ENCODE results near the gene USP47.

The USP47 gene

GRCh38 chr11:11848891-11849746 lies 7.3 kb downstream of the USP47 start:
- Histone ChIP-seq H3K36me3 (ENCODE audit: control insufficient read depth, insufficient read depth, low read length) (no peaks in the 10 kb centered on the region), H3K4me1 (ENCODE audit: control insufficient read depth, insufficient read depth, low read length) (no peaks in the 10 kb centered on the region), H3K9me3 (ENCODE audit: control insufficient read depth, insufficient read depth, low read length) (no peaks in the 10 kb centered on the region), H3K27ac (ENCODE audit: low read length) (no peak overlapping the region), H3K4me3 (ENCODE audit: low read length) (no peak overlapping the region), H3K27me3 (ENCODE audit: control insufficient read depth, insufficient read depth, low read length) (no peaks in the 10 kb centered on the region)
- no CpG with 5 or more reads among the region's 7 CpGs for WGBS (ENCODE audit: insufficient coverage, insufficient read length)
- DNase-seq (ENCODE audit: low read depth, low spot score), result no peak

- DNase-seq (ENCODE audit: low read depth, low spot score), result no peak
- WGBS (ENCODE audit: insufficient coverage, insufficient read length), result no CpG with 5 or more reads among the region's 3 CpGs
- Histone ChIP-seq H3K4me1 (ENCODE audit: control insufficient read depth, insufficient read depth, low read length) (no peaks in the 10 kb centered on the region), H3K36me3 (ENCODE audit: control insufficient read depth, insufficient read depth, low read length) (no peaks in the 10 kb centered on the region), H3K9me3 (ENCODE audit: control insufficient read depth, insufficient read depth, low read length) (no peaks in the 10 kb centered on the region), H3K4me3 (ENCODE audit: low read length) (no peak overlapping the region), H3K27me3 (ENCODE audit: control insufficient read depth, insufficient read depth, low read length) (no peaks in the 10 kb centered on the region), H3K27ac (ENCODE audit: low read length) (no peak overlapping the region)
Measured at GRCh38 chr11:11850668-11851067, 8.9 kb downstream of the USP47 start.

GRCh38 chr11:11856638-11857037 lies 14.9 kb downstream of the USP47 start:
- no peak for DNase-seq (ENCODE audit: low read depth, low spot score)
- H3K27ac ChIP-seq (ENCODE audit: low read length), result no peak overlapping the region
- no CpG with 5 or more reads among the region's 1 CpG for WGBS (ENCODE audit: insufficient coverage, insufficient read length)

GRCh38 chr11:11857769-11858168 lies 16.0 kb downstream of the USP47 start:
- Histone ChIP-seq H3K9me3 (ENCODE audit: control insufficient read depth, insufficient read depth, low read length) (no peaks in the 10 kb centered on the region), H3K27ac (ENCODE audit: low read length) (no peak overlapping the region), H3K4me1 (ENCODE audit: control insufficient read depth, insufficient read depth, low read length) (no peaks in the 10 kb centered on the region), H3K27me3 (ENCODE audit: control insufficient read depth, insufficient read depth, low read length) (no peaks in the 10 kb centered on the region), H3K4me3 (ENCODE audit: low read length) (no peak overlapping the region), H3K36me3 (ENCODE audit: control insufficient read depth, insufficient read depth, low read length) (no peaks in the 10 kb centered on the region)
- no peak for DNase-seq (ENCODE audit: low read depth, low spot score)
- WGBS (ENCODE audit: insufficient coverage, insufficient read length), result no CpG with 5 or more reads among the region's 5 CpGs

More at GRCh38 chr11:11856638-11857037, 14.9 kb downstream of the USP47 start:
- Histone ChIP-seq H3K9me3 (ENCODE audit: control insufficient read depth, insufficient read depth, low read length) (no peaks in the 10 kb centered on the region), H3K4me3 (ENCODE audit: low read length) (no peak overlapping the region), H3K4me1 (ENCODE audit: control insufficient read depth, insufficient read depth, low read length) (no peaks in the 10 kb centered on the region), H3K27me3 (ENCODE audit: control insufficient read depth, insufficient read depth, low read length) (no peaks in the 10 kb centered on the region), H3K36me3 (ENCODE audit: control insufficient read depth, insufficient read depth, low read length) (no peaks in the 10 kb centered on the region)

GRCh38 chr11:11858676-11859075 lies 16.9 kb downstream of the USP47 start:
- no CpG with 5 or more reads among the region's 1 CpG for WGBS (ENCODE audit: insufficient coverage, insufficient read length)
- no peak overlapping the region for H3K4me3 ChIP-seq (ENCODE audit: low read length)

GRCh38 chr11:11860103-11860979 lies 18.6 kb downstream of the USP47 start:
- Histone ChIP-seq H3K27ac (ENCODE audit: low read length) (no peak overlapping the region), H3K4me3 (ENCODE audit: low read length) (no peak overlapping the region), H3K27me3 (ENCODE audit: control insufficient read depth, insufficient read depth, low read length) (no peaks in the 10 kb centered on the region), H3K4me1 (ENCODE audit: control insufficient read depth, insufficient read depth, low read length) (no peaks in the 10 kb centered on the region), H3K9me3 (ENCODE audit: control insufficient read depth, insufficient read depth, low read length) (no peaks in the 10 kb centered on the region), H3K36me3 (ENCODE audit: control insufficient read depth, insufficient read depth, low read length) (no peaks in the 10 kb centered on the region)
- DNase-seq (ENCODE audit: low read depth, low spot score), result no peak
- whole genome bisulfite sequencing (ENCODE audit: insufficient coverage, insufficient read length), result no CpG with 5 or more reads among the region's 12 CpGs

More at GRCh38 chr11:11858676-11859075, 16.9 kb downstream of the USP47 start:
- H3K9me3 ChIP-seq (ENCODE audit: control insufficient read depth, insufficient read depth, low read length), result no peaks in the 10 kb centered on the region
- H3K36me3 ChIP-seq (ENCODE audit: control insufficient read depth, insufficient read depth, low read length), result no peaks in the 10 kb centered on the region
- no peak overlapping the region for H3K27ac ChIP-seq (ENCODE audit: low read length)
- no peak for DNase-seq (ENCODE audit: low read depth, low spot score)
- no peaks in the 10 kb centered on the region for H3K4me1 ChIP-seq (ENCODE audit: control insufficient read depth, insufficient read depth, low read length)
- H3K27me3 ChIP-seq (ENCODE audit: control insufficient read depth, insufficient read depth, low read length), result no peaks in the 10 kb centered on the region

- Histone ChIP-seq H3K27me3 (ENCODE audit: control insufficient read depth, insufficient read depth, low read length) (no peaks in the 10 kb centered on the region), H3K27ac (ENCODE audit: low read length) (no peak overlapping the region), H3K4me1 (ENCODE audit: control insufficient read depth, insufficient read depth, low read length) (no peaks in the 10 kb centered on the region), H3K36me3 (ENCODE audit: control insufficient read depth, insufficient read depth, low read length) (no peaks in the 10 kb centered on the region), H3K9me3 (ENCODE audit: control insufficient read depth, insufficient read depth, low read length) (no peaks in the 10 kb centered on the region), H3K4me3 (ENCODE audit: low read length) (no peak overlapping the region)
- no peak for DNase-seq (ENCODE audit: low read depth, low spot score)
- 100% methylated on average over 2 of the region's 2 CpGs for WGBS (ENCODE audit: insufficient coverage, insufficient read length)
Measured at GRCh38 chr11:11862999-11863398, 21.2 kb downstream of the USP47 start.

GRCh38 chr11:11864332-11864731 lies 22.6 kb downstream of the USP47 start:
- H3K27ac ChIP-seq (ENCODE audit: low read length), result no peak overlapping the region
- no peaks in the 10 kb centered on the region for H3K27me3 ChIP-seq (ENCODE audit: control insufficient read depth, insufficient read depth, low read length)
- no peak overlapping the region for H3K4me3 ChIP-seq (ENCODE audit: low read length)
- WGBS (ENCODE audit: insufficient coverage, insufficient read length), result no CpG with 5 or more reads among the region's 3 CpGs
- no peaks in the 10 kb centered on the region for H3K4me1 ChIP-seq (ENCODE audit: control insufficient read depth, insufficient read depth, low read length)
- no peak for DNase-seq (ENCODE audit: low read depth, low spot score)
- H3K9me3 ChIP-seq (ENCODE audit: control insufficient read depth, insufficient read depth, low read length), result no peaks in the 10 kb centered on the region
- H3K36me3 ChIP-seq (ENCODE audit: control insufficient read depth, insufficient read depth, low read length), result no peaks in the 10 kb centered on the region

GRCh38 chr11:11864803-11865202 lies 23.0 kb downstream of the USP47 start:
- DNase-seq (ENCODE audit: low read depth, low spot score), result no peak
- Histone ChIP-seq H3K4me3 (ENCODE audit: low read length) (no peak overlapping the region), H3K27me3 (ENCODE audit: control insufficient read depth, insufficient read depth, low read length) (no peaks in the 10 kb centered on the region), H3K9me3 (ENCODE audit: control insufficient read depth, insufficient read depth, low read length) (no peaks in the 10 kb centered on the region), H3K4me1 (ENCODE audit: control insufficient read depth, insufficient read depth, low read length) (no peaks in the 10 kb centered on the region), H3K36me3 (ENCODE audit: control insufficient read depth, insufficient read depth, low read length) (no peaks in the 10 kb centered on the region), H3K27ac (ENCODE audit: low read length) (no peak overlapping the region)
- WGBS (ENCODE audit: insufficient coverage, insufficient read length), result no CpG with 5 or more reads among the region's 1 CpG

- Histone ChIP-seq H3K9me3 (ENCODE audit: control insufficient read depth, insufficient read depth, low read length) (no peaks in the 10 kb centered on the region), H3K27me3 (ENCODE audit: control insufficient read depth, insufficient read depth, low read length) (no peaks in the 10 kb centered on the region), H3K4me1 (ENCODE audit: control insufficient read depth, insufficient read depth, low read length) (no peaks in the 10 kb centered on the region), H3K27ac (ENCODE audit: low read length) (no peak overlapping the region), H3K4me3 (ENCODE audit: low read length) (no peak overlapping the region), H3K36me3 (ENCODE audit: control insufficient read depth, insufficient read depth, low read length) (no peaks in the 10 kb centered on the region)
- DNase-seq (ENCODE audit: low read depth, low spot score), result no peak
- no CpG with 5 or more reads among the region's 3 CpGs for WGBS (ENCODE audit: insufficient coverage, insufficient read length)
Measured at GRCh38 chr11:11865449-11865848, 23.7 kb downstream of the USP47 start.

Measured in iPS DF 6.9 (cell line).